HepG2 (cell line): ENCODE results near the gene COX4I2. TPM values are rescaled to one million over a fixed set of nuclear protein-coding genes. Genes with fewer than 3 reads are reported as not detected.

Experiments used
- FOXP1 ChIP-seq, 2 experiments: fragments of 450-650 bp in 1 of 2; IDR thresholded peaks; 2 replicates each; pipeline ENCODE4 v1.6.1; 2017 to 2018; ENCODE audit warnings: antibody characterized with exemption in 1 of 2
- GABPA ChIP-seq, 2 experiments: IDR thresholded peaks; 2 replicates each; pipeline ENCODE4 v1.6.1; 2011 to 2016; ENCODE audit warnings: low read depth in 2 of 2, low read length in 1 of 2, missing biosample characterization in 1 of 2, missing genetic modification characterization in 1 of 2
- MAFG ChIP-seq: sonication (generic); formaldehyde crosslinking; IDR thresholded peaks from 2 replicates; pipeline ENCODE4 v1.5.1; 2020; ENCODE audit warnings: mild to moderate bottlenecking, missing genetic modification reagents
- MAFK ChIP-seq, 2 experiments: IDR thresholded peaks in 1 of 2; conservative IDR thresholded peaks in 1 of 2; 2 replicates each; pipeline ENCODE4 v1.6.1; 2011; ENCODE audit warnings: improper control_type of control experiment in 2 of 2, low read length in 2 of 2
- MBD4 ChIP-seq: IDR thresholded peaks from 2 replicates; pipeline ENCODE4 v1.6.1; 2012; ENCODE audit warnings: low read length, inconsistent platforms, borderline replicate concordance
- MTF1 ChIP-seq: sonication (generic); formaldehyde crosslinking; IDR thresholded peaks from 2 replicates; pipeline ENCODE4 v1.5.0; 2020; ENCODE audit warnings: missing genetic modification reagents
- XRCC5 ChIP-seq: fragments of 200-400 bp; formaldehyde crosslinking; optimal IDR thresholded peaks from 2 replicates; pipeline ENCODE3; 2017; ENCODE audit warnings: mild to moderate bottlenecking, low read length
- ZNF589 ChIP-seq: sonication (generic); formaldehyde crosslinking; conservative IDR thresholded peaks from 2 replicates; pipeline ENCODE4 v1.8.0; 2022; ENCODE audit warnings: mild to moderate bottlenecking, moderate library complexity, missing genetic modification reagents
- ZNF883 ChIP-seq: sonication (generic); formaldehyde crosslinking; IDR thresholded peaks from 2 replicates; pipeline ENCODE4 v1.5.1; 2020; ENCODE audit warnings: mild to moderate bottlenecking, missing genetic modification reagents; ENCODE audit errors: not compliant biosample characterization
- polyA plus RNA-seq, 8 experiments: library from polyadenylated mRNA; depleted of rRNA in 3 of 8; stranded (reverse) in 7 of 8; unstranded in 1 of 8; fragments of >200 nt; fragmentation: Illumina TruSeq in 4 of 8; extraction: Trizol in 4 of 8; gene quantifications; 2 replicates each; pipeline versions ENCODE4 v1.2.1 to v1.2.3, GENCODE V29; 2011 to 2016; ENCODE audit warnings: low read depth in 4 of 8, missing spikeins in 1 of 8, mixed read lengths in 1 of 8; ENCODE audit not compliant: insufficient read depth in 1 of 8
- total RNA-seq, 5 experiments: library from RNA; depleted of rRNA; stranded (reverse); fragments of >200 nt; fragmentation: Illumina TruSeq; extraction: Trizol; gene quantifications; 2 replicates each; pipeline ENCODE4 v1.2.3, GENCODE V29; 2016; ENCODE audit warnings: low read depth in 1 of 5
- TF ChIP-seq, protein P1 (sequence below): sonication (generic); formaldehyde crosslinking; IDR thresholded peaks from 2 replicates; pipeline ENCODE4 v1.8.1; 2022; ENCODE audit warnings: low read depth, mild to moderate bottlenecking, missing genetic modification reagents
- TF ChIP-seq, protein P2 (sequence below): sonication (generic); formaldehyde crosslinking; IDR thresholded peaks from 2 replicates; pipeline ENCODE4 v1.4.0; 2020; ENCODE audit warnings: mild to moderate bottlenecking, missing genetic modification reagents
- TF ChIP-seq, protein P3 (sequence below): sonication (generic); formaldehyde crosslinking; IDR thresholded peaks from 2 replicates; pipeline ENCODE4 v1.4.0; 2020; ENCODE audit warnings: mild to moderate bottlenecking, missing genetic modification reagents
- TF ChIP-seq, protein P4 (sequence below): sonication (generic); formaldehyde crosslinking; IDR thresholded peaks from 2 replicates; pipeline ENCODE4 v1.9.0; 2021; ENCODE audit warnings: missing genetic modification reagents, borderline replicate concordance
- TF ChIP-seq, protein P5 (sequence below): sonication (generic); formaldehyde crosslinking; IDR thresholded peaks from 2 replicates; pipeline ENCODE4 v1.4.0; 2020; ENCODE audit warnings: missing genetic modification reagents

The COX4I2 gene
- total and polyA plus RNA-seq, 2 of the 13 experiments (the other 11 are each of a cell fraction or from before 2014, with no cell fraction given): 1.1 TPM; not detected in 1

DNA sequence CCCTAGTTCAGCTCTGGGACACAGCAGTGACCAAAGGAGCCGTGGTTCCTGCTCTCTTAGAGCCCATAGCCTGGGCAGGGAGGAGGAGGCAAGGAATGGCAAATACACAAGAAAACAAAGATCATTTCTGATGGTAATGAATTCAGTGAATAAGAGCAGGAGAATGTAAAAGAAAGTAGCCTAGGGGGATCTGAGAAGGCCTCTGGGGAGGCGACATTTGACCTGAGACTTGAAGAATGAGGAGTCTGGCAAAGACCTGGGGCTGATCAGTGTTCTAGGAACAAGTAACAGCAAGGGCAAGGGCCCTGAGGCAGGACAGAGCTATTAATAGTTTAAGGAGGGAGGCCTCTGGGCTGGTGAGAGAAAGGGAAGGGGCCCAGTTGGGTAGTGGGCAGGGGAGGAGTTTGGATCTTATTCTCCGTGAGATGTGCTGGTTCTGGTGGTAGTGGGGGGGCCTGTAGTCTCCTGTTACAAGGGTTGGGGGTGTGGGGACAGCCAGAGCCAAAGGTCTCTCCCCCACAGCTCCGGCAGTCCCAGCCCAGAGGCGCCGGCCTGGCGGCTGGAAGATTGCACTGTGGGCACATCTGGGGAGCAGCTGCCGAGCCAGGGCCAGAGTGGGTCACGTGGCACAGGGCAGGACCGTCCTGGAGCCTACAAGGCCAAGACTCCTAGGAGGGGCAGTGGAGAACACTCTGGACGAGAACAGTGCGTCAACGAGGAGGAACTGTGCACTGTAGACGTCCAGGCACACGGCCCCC is 41.9 kb upstream of the COX4I2 start (continued):
- TF ChIP-seq, protein P1, sequence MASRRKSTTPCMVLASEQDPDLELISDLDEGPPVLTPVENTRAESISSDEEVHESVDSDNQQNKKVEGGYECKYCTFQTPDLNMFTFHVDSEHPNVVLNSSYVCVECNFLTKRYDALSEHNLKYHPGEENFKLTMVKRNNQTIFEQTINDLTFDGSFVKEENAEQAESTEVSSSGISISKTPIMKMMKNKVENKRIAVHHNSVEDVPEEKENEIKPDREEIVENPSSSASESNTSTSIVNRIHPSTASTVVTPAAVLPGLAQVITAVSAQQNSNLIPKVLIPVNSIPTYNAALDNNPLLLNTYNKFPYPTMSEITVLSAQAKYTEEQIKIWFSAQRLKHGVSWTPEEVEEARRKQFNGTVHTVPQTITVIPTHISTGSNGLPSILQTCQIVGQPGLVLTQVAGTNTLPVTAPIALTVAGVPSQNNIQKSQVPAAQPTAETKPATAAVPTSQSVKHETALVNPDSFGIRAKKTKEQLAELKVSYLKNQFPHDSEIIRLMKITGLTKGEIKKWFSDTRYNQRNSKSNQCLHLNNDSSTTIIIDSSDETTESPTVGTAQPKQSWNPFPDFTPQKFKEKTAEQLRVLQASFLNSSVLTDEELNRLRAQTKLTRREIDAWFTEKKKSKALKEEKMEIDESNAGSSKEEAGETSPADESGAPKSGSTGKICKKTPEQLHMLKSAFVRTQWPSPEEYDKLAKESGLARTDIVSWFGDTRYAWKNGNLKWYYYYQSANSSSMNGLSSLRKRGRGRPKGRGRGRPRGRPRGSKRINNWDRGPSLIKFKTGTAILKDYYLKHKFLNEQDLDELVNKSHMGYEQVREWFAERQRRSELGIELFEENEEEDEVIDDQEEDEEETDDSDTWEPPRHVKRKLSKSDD: no peak
- no peak for TF ChIP-seq ZNF883
- TF ChIP-seq, protein P2, sequence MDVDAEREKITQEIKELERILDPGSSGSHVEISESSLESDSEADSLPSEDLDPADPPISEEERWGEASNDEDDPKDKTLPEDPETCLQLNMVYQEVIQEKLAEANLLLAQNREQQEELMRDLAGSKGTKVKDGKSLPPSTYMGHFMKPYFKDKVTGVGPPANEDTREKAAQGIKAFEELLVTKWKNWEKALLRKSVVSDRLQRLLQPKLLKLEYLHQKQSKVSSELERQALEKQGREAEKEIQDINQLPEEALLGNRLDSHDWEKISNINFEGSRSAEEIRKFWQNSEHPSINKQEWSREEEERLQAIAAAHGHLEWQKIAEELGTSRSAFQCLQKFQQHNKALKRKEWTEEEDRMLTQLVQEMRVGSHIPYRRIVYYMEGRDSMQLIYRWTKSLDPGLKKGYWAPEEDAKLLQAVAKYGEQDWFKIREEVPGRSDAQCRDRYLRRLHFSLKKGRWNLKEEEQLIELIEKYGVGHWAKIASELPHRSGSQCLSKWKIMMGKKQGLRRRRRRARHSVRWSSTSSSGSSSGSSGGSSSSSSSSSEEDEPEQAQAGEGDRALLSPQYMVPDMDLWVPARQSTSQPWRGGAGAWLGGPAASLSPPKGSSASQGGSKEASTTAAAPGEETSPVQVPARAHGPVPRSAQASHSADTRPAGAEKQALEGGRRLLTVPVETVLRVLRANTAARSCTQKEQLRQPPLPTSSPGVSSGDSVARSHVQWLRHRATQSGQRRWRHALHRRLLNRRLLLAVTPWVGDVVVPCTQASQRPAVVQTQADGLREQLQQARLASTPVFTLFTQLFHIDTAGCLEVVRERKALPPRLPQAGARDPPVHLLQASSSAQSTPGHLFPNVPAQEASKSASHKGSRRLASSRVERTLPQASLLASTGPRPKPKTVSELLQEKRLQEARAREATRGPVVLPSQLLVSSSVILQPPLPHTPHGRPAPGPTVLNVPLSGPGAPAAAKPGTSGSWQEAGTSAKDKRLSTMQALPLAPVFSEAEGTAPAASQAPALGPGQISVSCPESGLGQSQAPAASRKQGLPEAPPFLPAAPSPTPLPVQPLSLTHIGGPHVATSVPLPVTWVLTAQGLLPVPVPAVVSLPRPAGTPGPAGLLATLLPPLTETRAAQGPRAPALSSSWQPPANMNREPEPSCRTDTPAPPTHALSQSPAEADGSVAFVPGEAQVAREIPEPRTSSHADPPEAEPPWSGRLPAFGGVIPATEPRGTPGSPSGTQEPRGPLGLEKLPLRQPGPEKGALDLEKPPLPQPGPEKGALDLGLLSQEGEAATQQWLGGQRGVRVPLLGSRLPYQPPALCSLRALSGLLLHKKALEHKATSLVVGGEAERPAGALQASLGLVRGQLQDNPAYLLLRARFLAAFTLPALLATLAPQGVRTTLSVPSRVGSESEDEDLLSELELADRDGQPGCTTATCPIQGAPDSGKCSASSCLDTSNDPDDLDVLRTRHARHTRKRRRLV (CRISPR knock-in tag): peak; percentile 47; the same call in 1 of the 2 replicates
- TF ChIP-seq FOXP1 (IDR thresholded peaks at IDR 0.05): no peak
- 0 out of 2 replicates have a peak, but pooled peaks have one; percentile 24 for TF ChIP-seq FOXP1 (CRISPR knock-in tag; IDR thresholded peaks at IDR 0.05)
- TF ChIP-seq, protein P3, sequence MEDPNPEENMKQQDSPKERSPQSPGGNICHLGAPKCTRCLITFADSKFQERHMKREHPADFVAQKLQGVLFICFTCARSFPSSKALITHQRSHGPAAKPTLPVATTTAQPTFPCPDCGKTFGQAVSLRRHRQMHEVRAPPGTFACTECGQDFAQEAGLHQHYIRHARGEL: peak; percentile 27; the same call in 1 of the 2 replicates
- TF ChIP-seq MBD4: no peak
- peak; percentile 85 for TF ChIP-seq XRCC5
- no peak for TF ChIP-seq MAFG
- peak; percentile 18 to 31; a peak in 1 of 4 replicates for TF ChIP-seq MAFK (conservative IDR thresholded peaks at IDR 0.05 in 1 of 2, IDR thresholded peaks at IDR 0.05 in 1 of 2; ENCODE audit: low read length in 2 of 2)
- no peak for TF ChIP-seq ZNF589 (CRISPR knock-in tag)
- TF ChIP-seq, protein P4, sequence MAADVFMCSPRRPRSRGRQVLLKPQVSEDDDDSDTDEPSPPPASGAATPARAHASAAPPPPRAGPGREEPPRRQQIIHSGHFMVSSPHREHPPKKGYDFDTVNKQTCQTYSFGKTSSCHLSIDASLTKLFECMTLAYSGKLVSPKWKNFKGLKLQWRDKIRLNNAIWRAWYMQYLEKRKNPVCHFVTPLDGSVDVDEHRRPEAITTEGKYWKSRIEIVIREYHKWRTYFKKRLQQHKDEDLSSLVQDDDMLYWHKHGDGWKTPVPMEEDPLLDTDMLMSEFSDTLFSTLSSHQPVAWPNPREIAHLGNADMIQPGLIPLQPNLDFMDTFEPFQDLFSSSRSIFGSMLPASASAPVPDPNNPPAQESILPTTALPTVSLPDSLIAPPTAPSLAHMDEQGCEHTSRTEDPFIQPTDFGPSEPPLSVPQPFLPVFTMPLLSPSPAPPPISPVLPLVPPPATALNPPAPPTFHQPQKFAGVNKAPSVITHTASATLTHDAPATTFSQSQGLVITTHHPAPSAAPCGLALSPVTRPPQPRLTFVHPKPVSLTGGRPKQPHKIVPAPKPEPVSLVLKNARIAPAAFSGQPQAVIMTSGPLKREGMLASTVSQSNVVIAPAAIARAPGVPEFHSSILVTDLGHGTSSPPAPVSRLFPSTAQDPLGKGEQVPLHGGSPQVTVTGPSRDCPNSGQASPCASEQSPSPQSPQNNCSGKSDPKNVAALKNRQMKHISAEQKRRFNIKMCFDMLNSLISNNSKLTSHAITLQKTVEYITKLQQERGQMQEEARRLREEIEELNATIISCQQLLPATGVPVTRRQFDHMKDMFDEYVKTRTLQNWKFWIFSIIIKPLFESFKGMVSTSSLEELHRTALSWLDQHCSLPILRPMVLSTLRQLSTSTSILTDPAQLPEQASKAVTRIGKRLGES (CRISPR knock-in tag): no peak
- TF ChIP-seq, protein P5, sequence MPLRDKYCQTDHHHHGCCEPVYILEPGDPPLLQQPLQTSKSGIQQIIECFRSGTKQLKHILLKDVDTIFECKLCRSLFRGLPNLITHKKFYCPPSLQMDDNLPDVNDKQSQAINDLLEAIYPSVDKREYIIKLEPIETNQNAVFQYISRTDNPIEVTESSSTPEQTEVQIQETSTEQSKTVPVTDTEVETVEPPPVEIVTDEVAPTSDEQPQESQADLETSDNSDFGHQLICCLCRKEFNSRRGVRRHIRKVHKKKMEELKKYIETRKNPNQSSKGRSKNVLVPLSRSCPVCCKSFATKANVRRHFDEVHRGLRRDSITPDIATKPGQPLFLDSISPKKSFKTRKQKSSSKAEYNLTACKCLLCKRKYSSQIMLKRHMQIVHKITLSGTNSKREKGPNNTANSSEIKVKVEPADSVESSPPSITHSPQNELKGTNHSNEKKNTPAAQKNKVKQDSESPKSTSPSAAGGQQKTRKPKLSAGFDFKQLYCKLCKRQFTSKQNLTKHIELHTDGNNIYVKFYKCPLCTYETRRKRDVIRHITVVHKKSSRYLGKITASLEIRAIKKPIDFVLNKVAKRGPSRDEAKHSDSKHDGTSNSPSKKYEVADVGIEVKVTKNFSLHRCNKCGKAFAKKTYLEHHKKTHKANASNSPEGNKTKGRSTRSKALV (CRISPR knock-in tag): no peak
- no peak for TF ChIP-seq MTF1 (CRISPR knock-in tag)
- TF ChIP-seq GABPA (IDR thresholded peaks at IDR 0.05; ENCODE audit: low read depth, low read length): no peak
- TF ChIP-seq GABPA (CRISPR knock-in tag; IDR thresholded peaks at IDR 0.05; ENCODE audit: low read depth): no peak
